ENCODE results near the gene RALGAPA1. TPM values are rescaled to one million over a fixed set of nuclear protein-coding genes. Genes with fewer than 3 reads are reported as not detected.

Gene RALGAPA1
- polyA plus RNA-seq, 1 donor (not counting 4 experiments of a cell fraction or from before 2014, with no cell fraction given) = 12.1 TPM

GRCh38 chr14:35725930-35726329 lies 83.2 kb downstream of the RALGAPA1 start:
- H3K36me3 ChIP-seq (ENCODE audit: control insufficient read depth in 2 of 2, extremely low read depth in 1 of 2, insufficient read depth in 2 of 2, low read length in 2 of 2) = peaks cover 0 to 1% of the 10 kb centered on the region in 2 experiments
- H2AFZ ChIP-seq (ENCODE audit: control insufficient read depth, low read length) = no peak overlapping the region
- H3K9me1 ChIP-seq (ENCODE audit: control insufficient read depth, extremely low read depth, insufficient read depth, low read length) = no peaks in the 10 kb centered on the region
- H3K27ac ChIP-seq (ENCODE audit: control insufficient read depth, insufficient read depth, low read length) = no peak overlapping the region
- H3K4me1 ChIP-seq (ENCODE audit: control insufficient read depth, extremely low read depth, insufficient read depth, low read length) = no peaks in the 10 kb centered on the region
- dilution Hi-C loops (cut with MboI; ENCODE audit: extremely low pct_ligation_motif_present, low sequenced_read_pairs) = no loop called here
- DNase-seq (ENCODE audit: low read depth, low spot score) = no peak
- TF ChIP-seq CTCF (optimal IDR thresholded peaks at IDR 0.05 in 1 of 3, IDR thresholded peaks at IDR 0.05 in 1 of 3, conservative IDR thresholded peaks at IDR 0.05 in 1 of 3; ENCODE audit: extremely low read depth in 1 of 3, insufficient read depth in 2 of 3, low read length in 3 of 3) (no peak), EZH2 (IDR thresholded peaks at IDR 0.05; ENCODE audit: low read length) (no peak)
- H3K27me3 ChIP-seq (ENCODE audit: control insufficient read depth, extremely low read depth, insufficient read depth, low read length) = no peaks in the 10 kb centered on the region
- no peak overlapping the region for H3K9ac ChIP-seq (ENCODE audit: control insufficient read depth, extremely low read depth, insufficient read depth, low read length)
- H3K4me3 ChIP-seq (ENCODE audit: control insufficient read depth in 2 of 3, extremely low read depth in 1 of 3, insufficient read depth in 2 of 3, low read depth in 1 of 3, low read length in 3 of 3) = no peak overlapping the region
- H3K9me3 ChIP-seq (ENCODE audit: control insufficient read depth, low read depth, low read length) = no peaks in the 10 kb centered on the region
- H3K79me2 ChIP-seq (ENCODE audit: control insufficient read depth, insufficient read depth, low read length) = no peaks in the 10 kb centered on the region
- FAIRE-seq = no peak
- no peak overlapping the region for H3K4me2 ChIP-seq (ENCODE audit: control insufficient read depth, extremely low read depth, insufficient read depth, low read depth, low read length)
- no peaks in the 10 kb centered on the region for H4K20me1 ChIP-seq (ENCODE audit: control insufficient read depth, extremely low read depth, insufficient read depth, low read length)

GRCh38 chr14:35715079-35715478 lies 94.0 kb downstream of the RALGAPA1 start:
- Histone ChIP-seq H3K4me1 (ENCODE audit: control insufficient read depth, extremely low read depth, insufficient read depth, low read length) (no peaks in the 10 kb centered on the region), H3K36me3 (ENCODE audit: control insufficient read depth in 2 of 2, extremely low read depth in 1 of 2, insufficient read depth in 2 of 2, low read length in 2 of 2) (peaks cover 0 to 4% of the 10 kb centered on the region in 2 experiments), H3K27me3 (ENCODE audit: control insufficient read depth, extremely low read depth, insufficient read depth, low read length) (no peaks in the 10 kb centered on the region), H3K79me2 (ENCODE audit: control insufficient read depth, insufficient read depth, low read length) (no peaks in the 10 kb centered on the region), H3K4me3 (ENCODE audit: control insufficient read depth in 2 of 3, extremely low read depth in 1 of 3, insufficient read depth in 2 of 3, low read depth in 1 of 3, low read length in 3 of 3) (no peak overlapping the region), H2AFZ (ENCODE audit: control insufficient read depth, low read length) (no peak overlapping the region), H3K9ac (ENCODE audit: control insufficient read depth, extremely low read depth, insufficient read depth, low read length) (no peak overlapping the region), H3K9me1 (ENCODE audit: control insufficient read depth, extremely low read depth, insufficient read depth, low read length) (no peaks in the 10 kb centered on the region), H4K20me1 (ENCODE audit: control insufficient read depth, extremely low read depth, insufficient read depth, low read length) (no peaks in the 10 kb centered on the region), H3K4me2 (ENCODE audit: control insufficient read depth, extremely low read depth, insufficient read depth, low read depth, low read length) (no peak overlapping the region), H3K9me3 (ENCODE audit: control insufficient read depth, low read depth, low read length) (no peaks in the 10 kb centered on the region), H3K27ac (ENCODE audit: control insufficient read depth, insufficient read depth, low read length) (no peak overlapping the region)
- dilution Hi-C loops (cut with MboI; ENCODE audit: extremely low pct_ligation_motif_present, low sequenced_read_pairs) = no loop called here
- TF ChIP-seq CTCF (optimal IDR thresholded peaks at IDR 0.05 in 1 of 3, IDR thresholded peaks at IDR 0.05 in 1 of 3, conservative IDR thresholded peaks at IDR 0.05 in 1 of 3; ENCODE audit: extremely low read depth in 1 of 3, insufficient read depth in 2 of 3, low read length in 3 of 3) (no peak), EZH2 (IDR thresholded peaks at IDR 0.05; ENCODE audit: low read length) (no peak)
- no peak for DNase-seq (ENCODE audit: low read depth, low spot score)
- no peak for FAIRE-seq
